HTERT RPE-1 (cell line): Measurements from ENCODE around the gene GTPBP6.
"Not testable (repeated sequence)": the region's sequence is repeated elsewhere in the genome, so short reads cannot be mapped to it uniquely, and the experiment has no call there.

Experiments
- in situ Hi-C: fragments of 300-500 bp; cut with MboI; formaldehyde crosslinking; loops from 4 replicates; pipeline ENCODE4 v1.14.3; 2020; ENCODE audit warnings: low sequenced_read_pairs

Gene GTPBP6

GRCh38 chrX:267771-268261 is 50.8 kb downstream of the GTPBP6 start:
- in situ Hi-C loops = no loop called here

- in situ Hi-C loops = no loop called here
Measured at GRCh38 chrX:265502-265901, 53.1 kb downstream of the GTPBP6 start.

GRCh38 chrX:264634-265455 is 53.8 kb downstream of the GTPBP6 start:
- in situ Hi-C loops = no loop called here

DNA sequence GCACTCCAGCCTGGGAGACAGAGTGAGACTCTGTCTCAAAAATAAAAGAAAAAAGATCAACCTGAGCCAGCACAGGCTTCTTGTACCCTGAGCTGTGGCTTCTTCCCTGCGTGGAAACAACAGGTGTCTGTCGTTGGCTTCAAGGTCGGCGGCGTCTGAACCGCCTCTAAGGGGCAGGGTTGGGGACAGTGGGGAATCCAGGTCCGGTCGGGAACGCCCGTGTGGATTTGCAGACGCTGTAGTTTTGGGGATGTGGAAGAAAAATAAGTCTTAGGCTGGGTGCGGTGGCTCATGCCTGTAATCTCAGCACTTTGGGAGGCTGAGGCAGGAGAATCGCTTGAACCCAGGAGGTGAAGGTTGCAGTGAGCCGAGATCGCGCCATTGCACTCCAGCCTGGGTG is 54.6 kb downstream of the GTPBP6 start:
- in situ Hi-C loops = not testable (repeated sequence)

- in situ Hi-C loops = no loop called here
Measured at GRCh38 chrX:262381-262909, 56.2 kb downstream of the GTPBP6 start.

DNA sequence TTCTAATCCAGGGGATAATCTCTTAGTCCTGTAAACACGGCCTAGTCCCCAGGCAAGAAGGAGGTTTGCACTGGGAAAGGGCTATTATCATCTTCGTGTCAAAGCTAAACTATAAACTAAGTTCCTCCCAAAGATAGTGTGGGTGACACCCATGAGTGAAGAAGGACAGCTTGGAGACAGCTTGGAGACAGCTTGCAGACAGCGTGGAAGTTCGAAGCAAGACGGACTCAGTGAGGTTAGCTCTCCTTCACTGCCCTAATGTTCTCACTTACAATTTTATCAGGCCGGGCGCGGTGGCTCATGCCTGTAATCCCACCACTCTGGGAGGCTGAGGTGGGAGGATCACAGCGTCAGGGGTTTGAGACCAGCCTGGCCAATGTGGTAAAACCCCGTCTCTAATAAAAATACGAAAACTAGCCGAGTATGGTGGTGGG is 56.7 kb downstream of the GTPBP6 start:
- in situ Hi-C loops = no loop called here

DNA sequence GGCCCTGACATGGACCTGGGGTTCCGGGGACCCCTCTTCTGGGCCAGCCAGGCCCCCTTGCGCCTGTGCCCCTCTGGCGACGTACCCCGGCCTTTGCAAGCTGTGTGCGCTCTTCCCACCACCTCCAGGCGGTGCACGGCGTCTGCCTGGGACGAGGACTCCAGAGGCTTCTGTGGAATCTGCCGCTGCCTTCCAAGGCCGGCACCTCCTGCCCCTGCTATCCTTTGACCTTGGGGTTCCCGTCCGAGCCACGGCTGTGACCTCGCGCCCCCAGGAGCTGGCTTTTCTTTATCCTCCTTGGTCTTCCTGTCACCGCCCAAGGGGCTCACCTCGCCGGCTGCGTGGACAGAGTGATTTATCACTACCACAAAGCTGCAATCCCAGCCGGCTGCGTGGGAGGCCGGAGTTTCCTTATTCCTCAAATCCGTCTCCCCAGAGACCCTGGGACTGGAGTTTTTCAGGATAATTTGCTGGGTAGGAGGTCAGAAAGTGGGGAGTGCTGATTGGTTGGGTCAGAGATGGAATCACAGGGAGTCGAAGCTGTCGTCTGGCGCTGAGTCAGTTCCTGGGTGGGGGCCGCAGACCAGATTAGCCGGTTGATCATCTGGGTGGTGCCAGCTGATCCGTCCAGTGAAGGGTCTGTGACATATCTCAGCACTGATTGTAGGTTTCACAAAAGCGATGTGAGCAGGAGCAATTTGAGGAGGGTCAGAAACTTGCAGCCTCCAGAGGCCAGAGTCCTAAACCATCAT is 57.3 kb downstream of the GTPBP6 start:
- in situ Hi-C loops = no loop called here

GRCh38 chrX:259692-260355 is 58.8 kb downstream of the GTPBP6 start:
- in situ Hi-C loops = no loop called here

DNA sequence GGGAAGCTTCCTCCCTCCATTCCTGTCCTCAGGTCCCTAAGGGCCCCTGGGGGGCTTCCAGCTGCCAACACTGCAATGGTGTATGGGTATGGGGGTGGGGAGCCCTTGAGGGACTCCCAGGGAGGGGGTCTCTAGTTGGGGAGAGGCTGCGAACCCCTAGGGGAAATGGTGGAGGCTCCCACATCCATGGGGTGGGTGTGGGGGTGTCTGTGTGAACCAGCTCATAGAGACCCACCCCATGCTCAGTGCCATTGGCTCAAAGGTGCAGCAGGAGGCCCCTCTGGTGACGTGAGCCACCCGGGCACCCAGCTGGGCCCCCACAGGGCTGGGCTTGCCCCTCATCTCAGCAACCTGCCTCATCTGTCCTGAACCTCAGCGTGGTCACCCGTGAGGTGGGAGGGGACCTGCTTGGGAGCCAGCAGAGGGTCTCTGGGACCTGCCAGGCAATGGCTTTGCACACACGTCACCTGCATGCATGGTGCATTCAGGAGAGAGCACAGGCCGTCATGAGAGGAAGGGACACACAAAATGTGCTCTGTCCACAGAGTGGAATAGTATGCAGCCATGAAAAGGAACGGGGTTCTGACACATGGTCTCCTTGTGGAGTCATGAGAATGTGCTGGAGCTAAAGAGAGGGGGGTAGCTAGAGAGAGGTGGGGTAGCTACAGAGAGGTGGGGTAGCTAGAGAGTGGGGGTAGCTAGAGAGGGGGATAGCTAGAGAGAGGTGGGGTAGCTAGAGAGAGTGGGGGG is 60.1 kb downstream of the GTPBP6 start:
- in situ Hi-C loops = no loop called here

- in situ Hi-C loops = no loop called here
Measured at GRCh38 chrX:257681-258289, 60.8 kb downstream of the GTPBP6 start.

- in situ Hi-C loops = not testable (repeated sequence)
Measured at GRCh38 chrX:257054-257453, 61.5 kb downstream of the GTPBP6 start.

GRCh38 chrX:255923-256331 is 62.7 kb downstream of the GTPBP6 start:
- in situ Hi-C loops = no loop called here
